Fibroblast of lung (primary cell): Measurements from ENCODE around the gene STK32B. TPM values are rescaled to one million over a fixed set of nuclear protein-coding genes. Genes with fewer than 3 reads are reported as not detected.

Source experiments
- DNase-seq, 2 donors: peaks; one replicate each; pipeline versions ENCODE4 v3.0.0 to v3.0.0-alpha.2; 2010; ENCODE audit warnings: low read depth in 2 of 2
- H2AFZ ChIP-seq: 2 replicates; pipeline ENCODE4 v1.5.1; 2012; ENCODE audit warnings: low read length, control low read depth, inconsistent platforms
- H3K27ac ChIP-seq: 2 replicates; pipeline ENCODE4 v1.5.1; 2011; ENCODE audit warnings: low read length, control low read depth; ENCODE audit not compliant: insufficient read depth
- H3K27me3 ChIP-seq: 2 replicates; pipeline ENCODE4 v1.5.1; 2011; ENCODE audit warnings: mild to moderate bottlenecking, low read length; ENCODE audit not compliant: control insufficient read depth, insufficient read depth
- H3K36me3 ChIP-seq: 2 replicates; pipeline ENCODE4 v1.5.1; 2011; ENCODE audit warnings: low read length; ENCODE audit not compliant: control insufficient read depth, insufficient read depth
- H3K4me1 ChIP-seq: 2 replicates; pipeline ENCODE4 v1.5.1; 2011; ENCODE audit warnings: low read length; ENCODE audit not compliant: control insufficient read depth, insufficient read depth; ENCODE audit errors: extremely low read depth
- H3K4me2 ChIP-seq: 2 replicates; pipeline ENCODE4 v1.5.1; 2011; ENCODE audit warnings: low read length, control low read depth; ENCODE audit not compliant: insufficient read depth; ENCODE audit errors: extremely low read depth
- H3K4me3 ChIP-seq, 4 experiments: fragments of 200-600 bp in 1 of 4; sonication (generic) in 1 of 4; replicated peaks in 1 of 4; 2 replicates each; pipeline ENCODE4 v1.5.1; 2011 to 2016; ENCODE audit warnings: low read length in 4 of 4, low read depth in 3 of 4, mild to moderate bottlenecking in 3 of 4, control low read depth in 2 of 4, inconsistent platforms in 1 of 4, mixed read lengths in 1 of 4; ENCODE audit not compliant: insufficient read depth in 1 of 4; ENCODE audit errors: control extremely low read depth in 1 of 4
- H3K79me2 ChIP-seq: 2 replicates; pipeline ENCODE4 v1.5.1; 2012; ENCODE audit warnings: mild to moderate bottlenecking, low read length, inconsistent platforms; ENCODE audit not compliant: control insufficient read depth, insufficient read depth
- H3K9ac ChIP-seq: 2 replicates; pipeline ENCODE4 v1.5.1; 2011; ENCODE audit warnings: mild to moderate bottlenecking, low read length, control low read depth; ENCODE audit not compliant: insufficient read depth
- H3K9me3 ChIP-seq: 2 replicates; pipeline ENCODE4 v1.5.1; 2012; ENCODE audit warnings: low read depth, low read length; ENCODE audit not compliant: control insufficient read depth, insufficient read depth
- H4K20me1 ChIP-seq: 2 replicates; pipeline ENCODE4 v1.5.1; 2011; ENCODE audit warnings: low read length; ENCODE audit not compliant: control insufficient read depth, insufficient read depth; ENCODE audit errors: extremely low read depth
- EZH2 ChIP-seq: IDR thresholded peaks from 2 replicates; pipeline ENCODE4 v1.5.1; 2012; ENCODE audit warnings: low read length, control low read depth, mild to moderate bottlenecking; ENCODE audit errors: missing control alignments
- polyA plus RNA-seq, 2 donors: library from polyadenylated mRNA; depleted of rRNA in 1 of 2; stranded (reverse) in 1 of 2; unstranded in 1 of 2; fragments of >200 nt; gene quantifications; 2 replicates each; pipeline ENCODE4 v1.2.1, GENCODE V29; 2011 to 2012; ENCODE audit warnings: missing spikeins in 1 of 2
- total RNA-seq: library from RNA; depleted of rRNA; stranded (reverse); fragments of >200 nt; gene quantifications from 2 replicates; pipeline ENCODE4 v1.2.1, GENCODE V29; 2014
- TF ChIP-seq, protein P1 (sequence below), 2 donors: IDR thresholded peaks in 1 of 2; conservative IDR thresholded peaks in 1 of 2; 1 replicate in 1 of 2; 2 replicates in 1 of 2; pipeline ENCODE4 v1.5.1; 2011 to 2012; ENCODE audit warnings: low read length in 2 of 2, control low read depth in 1 of 2, inconsistent platforms in 1 of 2, low read depth in 1 of 2, mild to moderate bottlenecking in 1 of 2

The STK32B gene
- total and polyA plus RNA-seq, 2 donors (not counting 1 experiment from before 2014, with no cell fraction given): 0.50 to 1.4 TPM

DNA sequence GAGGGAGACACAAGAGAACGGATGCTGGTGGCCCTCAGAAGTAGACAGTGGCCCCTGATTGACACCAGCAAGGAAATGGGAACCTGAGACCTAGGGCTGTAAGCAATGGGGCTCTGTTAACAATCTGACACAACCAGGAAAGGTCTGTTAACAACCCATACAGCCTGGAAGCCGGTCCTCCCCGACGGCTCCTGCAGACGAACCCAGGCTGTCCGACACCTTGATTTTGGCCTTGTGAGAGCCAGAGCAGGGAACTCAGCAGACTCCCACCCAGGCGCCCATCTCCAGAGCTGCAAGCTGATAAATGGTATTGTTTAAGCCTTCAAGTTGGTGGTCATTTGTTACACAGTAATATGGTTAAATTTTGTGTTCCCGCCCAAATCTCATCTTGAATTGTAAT is 21.8 kb upstream of the STK32B start:
- no peaks in the 10 kb centered on the region for H3K79me2 ChIP-seq
- H3K27me3 ChIP-seq: peaks cover 6% of the 10 kb centered on the region
- no peaks in the 10 kb centered on the region for H3K4me1 ChIP-seq
- H3K4me2 ChIP-seq: no peak overlapping the region
- no peak overlapping the region for H3K4me3 ChIP-seq
- DNase-seq: no peak
- H2AFZ ChIP-seq: no peak overlapping the region
- H3K27ac ChIP-seq: no peak overlapping the region
- H4K20me1 ChIP-seq: no peaks in the 10 kb centered on the region
- H3K36me3 ChIP-seq: no peaks in the 10 kb centered on the region
- H3K9ac ChIP-seq: no peak overlapping the region
- H3K9me3 ChIP-seq: no peaks in the 10 kb centered on the region
- TF ChIP-seq EZH2: no peak
- TF ChIP-seq, protein P1, sequence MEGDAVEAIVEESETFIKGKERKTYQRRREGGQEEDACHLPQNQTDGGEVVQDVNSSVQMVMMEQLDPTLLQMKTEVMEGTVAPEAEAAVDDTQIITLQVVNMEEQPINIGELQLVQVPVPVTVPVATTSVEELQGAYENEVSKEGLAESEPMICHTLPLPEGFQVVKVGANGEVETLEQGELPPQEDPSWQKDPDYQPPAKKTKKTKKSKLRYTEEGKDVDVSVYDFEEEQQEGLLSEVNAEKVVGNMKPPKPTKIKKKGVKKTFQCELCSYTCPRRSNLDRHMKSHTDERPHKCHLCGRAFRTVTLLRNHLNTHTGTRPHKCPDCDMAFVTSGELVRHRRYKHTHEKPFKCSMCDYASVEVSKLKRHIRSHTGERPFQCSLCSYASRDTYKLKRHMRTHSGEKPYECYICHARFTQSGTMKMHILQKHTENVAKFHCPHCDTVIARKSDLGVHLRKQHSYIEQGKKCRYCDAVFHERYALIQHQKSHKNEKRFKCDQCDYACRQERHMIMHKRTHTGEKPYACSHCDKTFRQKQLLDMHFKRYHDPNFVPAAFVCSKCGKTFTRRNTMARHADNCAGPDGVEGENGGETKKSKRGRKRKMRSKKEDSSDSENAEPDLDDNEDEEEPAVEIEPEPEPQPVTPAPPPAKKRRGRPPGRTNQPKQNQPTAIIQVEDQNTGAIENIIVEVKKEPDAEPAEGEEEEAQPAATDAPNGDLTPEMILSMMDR (conservative IDR thresholded peaks at IDR 0.05 in 1 of 2, IDR thresholded peaks at IDR 0.05 in 1 of 2; ENCODE audit: low read depth in 1 of 2, low read length in 2 of 2): no peak

DNA sequence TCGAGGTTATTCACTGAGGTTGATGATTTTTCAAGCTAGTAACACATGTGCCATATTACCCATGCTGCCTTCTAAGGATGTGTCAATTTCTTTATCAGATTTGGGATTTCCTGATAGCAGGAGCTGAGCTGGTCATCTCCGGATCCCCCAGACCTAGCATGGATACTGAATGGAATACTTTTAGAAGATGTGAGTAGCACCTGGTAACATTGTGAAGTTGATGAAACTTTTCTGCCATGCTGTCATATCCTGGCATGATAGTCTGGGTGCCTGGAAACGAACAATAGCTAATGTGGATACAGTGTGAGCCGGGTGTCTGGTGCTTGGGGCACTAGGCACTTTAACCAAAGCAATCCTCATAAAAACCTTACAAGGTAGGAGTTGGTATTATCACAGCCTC is 21.1 kb upstream of the STK32B start:
- Histone ChIP-seq H3K27ac (no peak overlapping the region), H3K4me3 (no peak overlapping the region), H3K79me2 (no peaks in the 10 kb centered on the region), H4K20me1 (no peaks in the 10 kb centered on the region), H3K4me1 (no peaks in the 10 kb centered on the region), H3K4me2 (no peak overlapping the region), H3K9me3 (no peaks in the 10 kb centered on the region), H2AFZ (no peak overlapping the region), H3K36me3 (no peaks in the 10 kb centered on the region), H3K27me3 (peaks cover 6% of the 10 kb centered on the region), H3K9ac (no peak overlapping the region)
- no peak for DNase-seq
- TF ChIP-seq, protein P1 (conservative IDR thresholded peaks at IDR 0.05 in 1 of 2, IDR thresholded peaks at IDR 0.05 in 1 of 2; ENCODE audit: low read depth in 1 of 2, low read length in 2 of 2): no peak
- no peak for TF ChIP-seq EZH2

DNA sequence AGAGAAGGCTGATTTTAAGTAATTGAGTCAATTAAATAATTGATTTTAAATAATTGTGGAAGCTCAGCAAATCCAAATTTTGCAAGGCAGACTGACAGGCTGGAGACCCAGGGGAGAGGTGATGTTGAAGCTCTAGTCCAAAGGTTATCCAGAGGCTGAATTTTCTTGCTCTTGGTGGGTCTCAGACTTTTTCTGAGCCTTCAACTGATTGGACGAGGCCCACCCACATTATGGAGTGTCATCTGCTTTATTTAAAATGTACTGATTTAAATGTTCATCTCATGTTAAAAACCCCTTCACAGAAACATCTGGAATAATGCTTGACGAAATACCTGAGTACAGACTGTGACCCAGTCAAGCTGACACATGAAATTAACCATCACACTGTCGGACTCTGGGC is 20.4 kb upstream of the STK32B start:
- H4K20me1 ChIP-seq: no peaks in the 10 kb centered on the region
- no peak overlapping the region for H3K4me3 ChIP-seq
- H2AFZ ChIP-seq: no peak overlapping the region
- TF ChIP-seq, protein P1 (conservative IDR thresholded peaks at IDR 0.05 in 1 of 2, IDR thresholded peaks at IDR 0.05 in 1 of 2; ENCODE audit: low read depth in 1 of 2, low read length in 2 of 2): no peak
- TF ChIP-seq EZH2: no peak
- H3K36me3 ChIP-seq: no peaks in the 10 kb centered on the region
- H3K79me2 ChIP-seq: no peaks in the 10 kb centered on the region
- no peak overlapping the region for H3K9ac ChIP-seq
- DNase-seq: no peak
- H3K27ac ChIP-seq: no peak overlapping the region
- H3K9me3 ChIP-seq: no peaks in the 10 kb centered on the region
- no peaks in the 10 kb centered on the region for H3K4me1 ChIP-seq
- H3K4me2 ChIP-seq: no peak overlapping the region
- peaks cover 6% of the 10 kb centered on the region for H3K27me3 ChIP-seq
